NCI-H1092 (cell line): ENCODE measurements around the gene ISG20.
"Not testable (repeated sequence)": the region's sequence is repeated elsewhere in the genome, so short reads cannot be mapped to it uniquely, and the experiment has no call there.

Experiments
- DNase-seq: peaks from one replicate; lab custom pipeline; 2025; lab: John Stamatoyannopoulos, UW

Gene ISG20

GRCh38 chr15:88636654-88637053 lies 2.2 kb upstream of the ISG20 start:
- no peak for DNase-seq

GRCh38 chr15:88637436-88637835 lies 1.4 kb upstream of the ISG20 start:
- no peak for DNase-seq

GRCh38 chr15:88637841-88638625 lies 783 bp upstream of the ISG20 start:
- no peak for DNase-seq

GRCh38 chr15:88641959-88642452 lies 3.2 kb downstream of the ISG20 start:
- DNase-seq, result no peak

GRCh38 chr15:88642514-88642913 lies 3.7 kb downstream of the ISG20 start:
- DNase-seq, result not testable (repeated sequence)

GRCh38 chr15:88644741-88645140 lies 5.9 kb downstream of the ISG20 start:
- DNase-seq, result no peak

GRCh38 chr15:88645171-88646087 lies 6.6 kb downstream of the ISG20 start:
- no peak for DNase-seq

GRCh38 chr15:88646088-88646405 lies 7.2 kb downstream of the ISG20 start:
- no peak for DNase-seq

GRCh38 chr15:88646951-88647350 lies 8.1 kb downstream of the ISG20 start:
- no peak for DNase-seq

GRCh38 chr15:88647351-88648105 lies 8.7 kb downstream of the ISG20 start:
- DNase-seq, result no peak

GRCh38 chr15:88648357-88649214 lies 9.8 kb downstream of the ISG20 start:
- DNase-seq, result no peak

GRCh38 chr15:88649286-88649733 lies 10.5 kb downstream of the ISG20 start:
- DNase-seq, result no peak

- no peak for DNase-seq
These were observed 11.1 kb downstream of the ISG20 start for GRCh38 chr15:88649753-88650551.

- DNase-seq, result no peak
These were observed 11.7 kb downstream of the ISG20 start for GRCh38 chr15:88650556-88650955.

GRCh38 chr15:88651136-88651732 lies 12.4 kb downstream of the ISG20 start:
- no peak for DNase-seq

- no peak for DNase-seq
These were observed 13.2 kb downstream of the ISG20 start for GRCh38 chr15:88651971-88652370.

- DNase-seq, result no peak
These were observed 13.8 kb downstream of the ISG20 start for GRCh38 chr15:88652456-88653199.

- no peak for DNase-seq
These were observed 14.6 kb downstream of the ISG20 start for GRCh38 chr15:88653200-88654064.
